ENCODE results near the gene MTHFD1L.

MTHFD1L gene

DNA sequence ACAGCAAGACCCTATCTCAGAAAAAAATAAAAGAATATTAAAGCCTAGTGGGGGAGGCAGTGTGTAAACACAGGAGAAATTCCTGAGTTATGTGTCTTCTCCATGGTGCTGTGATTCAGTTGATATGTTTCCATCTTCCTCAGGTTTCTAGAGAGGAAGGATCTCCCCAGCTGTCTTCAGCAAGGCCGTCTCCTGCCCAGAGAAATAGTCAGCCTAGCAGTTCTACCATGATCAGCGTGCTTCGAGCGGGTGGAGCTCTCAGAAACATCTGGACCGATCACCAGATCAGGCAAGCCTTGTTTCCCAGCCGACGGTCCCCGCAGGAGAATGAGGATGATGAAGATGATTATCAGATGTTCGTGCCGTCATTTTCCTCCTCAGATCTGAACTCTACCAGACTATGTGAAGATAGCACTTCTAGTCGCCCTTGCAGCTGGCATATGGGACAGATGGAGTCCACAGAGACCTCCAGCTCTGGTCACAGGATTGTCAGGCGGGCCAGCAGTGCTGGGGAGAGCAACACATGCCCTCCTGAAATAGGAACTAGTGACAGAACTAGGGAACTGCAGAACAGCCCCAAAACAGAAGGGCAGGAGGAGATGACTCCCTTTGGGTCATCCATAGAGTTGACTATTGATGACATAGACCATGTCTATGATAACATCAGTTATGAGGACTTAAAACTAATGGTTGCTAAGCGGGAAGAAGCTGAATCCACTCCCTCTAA is 34.9 kb upstream of the MTHFD1L start:
- Histone ChIP-seq H3K4me1 (ENCODE audit: insufficient read depth, poor library complexity, severe bottlenecking) (peaks cover 3% of the 10 kb centered on the region), H3K9me3 (ENCODE audit: severe bottlenecking) (no peaks in the 10 kb centered on the region), H3K36me3 (ENCODE audit: low read depth) (no peaks in the 10 kb centered on the region), H3K4me3 (ENCODE audit: severe bottlenecking) (no peak overlapping the region), H3K27me3 (ENCODE audit: insufficient read depth, poor library complexity, severe bottlenecking) (no peaks in the 10 kb centered on the region), H3K27ac (ENCODE audit: poor library complexity, severe bottlenecking) (no peak overlapping the region)
- ATAC-seq (ENCODE audit: low read depth) (no peak), DNase-seq (ENCODE audit: low spot score) (no peak)
- TF ChIP-seq, protein P1, sequence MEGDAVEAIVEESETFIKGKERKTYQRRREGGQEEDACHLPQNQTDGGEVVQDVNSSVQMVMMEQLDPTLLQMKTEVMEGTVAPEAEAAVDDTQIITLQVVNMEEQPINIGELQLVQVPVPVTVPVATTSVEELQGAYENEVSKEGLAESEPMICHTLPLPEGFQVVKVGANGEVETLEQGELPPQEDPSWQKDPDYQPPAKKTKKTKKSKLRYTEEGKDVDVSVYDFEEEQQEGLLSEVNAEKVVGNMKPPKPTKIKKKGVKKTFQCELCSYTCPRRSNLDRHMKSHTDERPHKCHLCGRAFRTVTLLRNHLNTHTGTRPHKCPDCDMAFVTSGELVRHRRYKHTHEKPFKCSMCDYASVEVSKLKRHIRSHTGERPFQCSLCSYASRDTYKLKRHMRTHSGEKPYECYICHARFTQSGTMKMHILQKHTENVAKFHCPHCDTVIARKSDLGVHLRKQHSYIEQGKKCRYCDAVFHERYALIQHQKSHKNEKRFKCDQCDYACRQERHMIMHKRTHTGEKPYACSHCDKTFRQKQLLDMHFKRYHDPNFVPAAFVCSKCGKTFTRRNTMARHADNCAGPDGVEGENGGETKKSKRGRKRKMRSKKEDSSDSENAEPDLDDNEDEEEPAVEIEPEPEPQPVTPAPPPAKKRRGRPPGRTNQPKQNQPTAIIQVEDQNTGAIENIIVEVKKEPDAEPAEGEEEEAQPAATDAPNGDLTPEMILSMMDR (IDR thresholded peaks at IDR 0.05; ENCODE audit: poor library complexity, severe bottlenecking), result no peak

- Histone ChIP-seq H3K27me3 (ENCODE audit: insufficient read depth, poor library complexity, severe bottlenecking) (no peaks in the 10 kb centered on the region), H3K36me3 (ENCODE audit: low read depth) (no peaks in the 10 kb centered on the region), H3K27ac (ENCODE audit: poor library complexity, severe bottlenecking) (no peak overlapping the region), H3K4me1 (ENCODE audit: insufficient read depth, poor library complexity, severe bottlenecking) (peaks cover 7% of the 10 kb centered on the region), H3K4me3 (ENCODE audit: severe bottlenecking) (no peak overlapping the region), H3K9me3 (ENCODE audit: severe bottlenecking) (no peaks in the 10 kb centered on the region)
- DNase-seq (ENCODE audit: low spot score) (no peak), ATAC-seq (ENCODE audit: low read depth) (no peak)
- TF ChIP-seq, protein P1 (IDR thresholded peaks at IDR 0.05; ENCODE audit: poor library complexity, severe bottlenecking), result no peak
Measured at GRCh38 chr6:150831577-150831976, 33.9 kb upstream of the MTHFD1L start.

- Histone ChIP-seq H3K4me3 (ENCODE audit: severe bottlenecking) (no peak overlapping the region), H3K9me3 (ENCODE audit: severe bottlenecking) (no peaks in the 10 kb centered on the region), H3K27me3 (ENCODE audit: insufficient read depth, poor library complexity, severe bottlenecking) (no peaks in the 10 kb centered on the region), H3K4me1 (ENCODE audit: insufficient read depth, poor library complexity, severe bottlenecking) (peaks cover 7% of the 10 kb centered on the region), H3K27ac (ENCODE audit: poor library complexity, severe bottlenecking) (no peak overlapping the region), H3K36me3 (ENCODE audit: low read depth) (no peaks in the 10 kb centered on the region)
- ATAC-seq (ENCODE audit: low read depth) (peak; percentile 83), DNase-seq (ENCODE audit: low spot score) (no peak)
- TF ChIP-seq, protein P1 (IDR thresholded peaks at IDR 0.05; ENCODE audit: poor library complexity, severe bottlenecking), result no peak
Measured at GRCh38 chr6:150835620-150836019, 29.9 kb upstream of the MTHFD1L start.

GRCh38 chr6:150840185-150840584 is 25.3 kb upstream of the MTHFD1L start:
- Histone ChIP-seq H3K27ac (ENCODE audit: poor library complexity, severe bottlenecking) (no peak overlapping the region), H3K27me3 (ENCODE audit: insufficient read depth, poor library complexity, severe bottlenecking) (no peaks in the 10 kb centered on the region), H3K36me3 (ENCODE audit: low read depth) (no peaks in the 10 kb centered on the region; the same call in 1 of the 2 replicates), H3K4me1 (ENCODE audit: insufficient read depth, poor library complexity, severe bottlenecking) (peaks cover 7% of the 10 kb centered on the region), H3K4me3 (ENCODE audit: severe bottlenecking) (no peak overlapping the region), H3K9me3 (ENCODE audit: severe bottlenecking) (no peaks in the 10 kb centered on the region)
- TF ChIP-seq, protein P1 (IDR thresholded peaks at IDR 0.05; ENCODE audit: poor library complexity, severe bottlenecking), result no peak
- no peak for DNase-seq (ENCODE audit: low spot score)
- ATAC-seq (ENCODE audit: low read depth), result no peak

- DNase-seq (ENCODE audit: low spot score) (no peak), ATAC-seq (ENCODE audit: low read depth) (no peak)
- Histone ChIP-seq H3K27ac (ENCODE audit: poor library complexity, severe bottlenecking) (no peak overlapping the region), H3K27me3 (ENCODE audit: insufficient read depth, poor library complexity, severe bottlenecking) (no peaks in the 10 kb centered on the region), H3K4me3 (ENCODE audit: severe bottlenecking) (no peak overlapping the region), H3K4me1 (ENCODE audit: insufficient read depth, poor library complexity, severe bottlenecking) (no peaks in the 10 kb centered on the region), H3K36me3 (ENCODE audit: low read depth) (no peaks in the 10 kb centered on the region; the same call in 1 of the 2 replicates), H3K9me3 (ENCODE audit: severe bottlenecking) (no peaks in the 10 kb centered on the region)
- TF ChIP-seq, protein P1 (IDR thresholded peaks at IDR 0.05; ENCODE audit: poor library complexity, severe bottlenecking), result no peak
Measured at GRCh38 chr6:150841189-150841588, 24.3 kb upstream of the MTHFD1L start.
